KOPT-K1 (cell line): ENCODE measurements around the gene ADSS2.

Experiments used
- H3K27ac ChIP-seq: fragments of 200-600 bp; sonication (generic); 2 replicates; pipeline ENCODE4 v1.5.1; 2016; ENCODE audit warnings: antibody characterized with exemption, mild to moderate bottlenecking, low read depth, low read length; ENCODE audit not compliant: poor library complexity, severe bottlenecking
- H3K36me3 ChIP-seq: fragments of 200-600 bp; sonication (generic); 2 replicates; pipeline ENCODE4 v1.5.1; 2017; ENCODE audit warnings: antibody characterized with exemption, mild to moderate bottlenecking, low read length, moderate library complexity; ENCODE audit not compliant: insufficient read depth
- H3K9me3 ChIP-seq: fragments of 200-600 bp; sonication (generic); 2 replicates; pipeline ENCODE4 v1.5.1; 2017; ENCODE audit warnings: antibody characterized with exemption, low read length, mild to moderate bottlenecking; ENCODE audit not compliant: insufficient read depth, poor library complexity, severe bottlenecking

The ADSS2 gene

DNA sequence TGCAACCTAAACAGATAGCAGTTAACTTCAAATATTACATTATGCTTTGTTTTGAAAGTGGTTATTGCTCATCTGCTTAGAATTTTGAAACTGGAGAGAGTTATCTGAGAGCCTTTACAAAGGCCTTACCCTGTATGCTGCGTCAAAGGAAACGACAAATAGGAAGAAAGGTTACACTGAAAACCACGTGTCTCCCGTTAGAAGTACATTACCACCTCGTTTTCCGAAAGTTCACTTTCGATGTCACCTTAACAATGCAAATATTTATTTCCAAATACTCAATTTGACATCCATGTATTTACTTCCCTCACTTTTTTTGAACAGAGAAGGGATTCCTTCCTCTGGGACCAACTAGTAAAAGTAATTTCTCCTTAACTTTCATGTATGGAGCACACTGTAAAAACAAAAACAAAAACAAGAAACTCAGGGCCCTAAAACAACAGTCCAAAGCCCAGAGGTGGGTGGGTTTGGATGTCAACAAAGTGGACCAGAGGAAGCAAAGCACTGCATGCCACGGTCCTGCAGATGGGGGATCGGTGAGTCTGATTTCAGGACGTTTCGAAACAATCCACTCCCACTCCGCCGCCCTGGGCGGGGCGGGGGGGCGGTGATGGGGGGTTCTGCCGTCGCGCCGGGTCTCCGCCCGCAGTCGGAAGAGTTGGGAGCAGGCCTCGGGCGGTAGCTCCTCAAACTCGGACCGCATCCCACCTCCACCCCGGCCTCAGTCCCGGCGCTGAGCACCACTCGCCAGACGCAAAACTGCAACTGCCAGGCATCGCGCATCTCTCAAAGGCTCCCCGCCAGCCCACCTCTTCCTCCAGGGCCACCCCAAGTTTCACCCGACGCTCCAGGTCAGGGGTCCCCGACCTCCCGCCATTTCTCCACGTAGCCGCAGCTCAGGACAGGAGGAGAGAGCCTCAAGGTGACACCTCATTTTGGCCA lies 841 bp downstream of the ADSS2 start:
- Histone ChIP-seq H3K27ac (peak overlapping the region; percentile 96), H3K36me3 (peaks cover 42% of the 10 kb centered on the region), H3K9me3 (no peaks in the 10 kb centered on the region)

GRCh38 chr1:244449936-244450508 lies 1.7 kb downstream of the ADSS2 start:
- Histone ChIP-seq H3K27ac (peak overlapping the region; percentile 96), H3K9me3 (no peaks in the 10 kb centered on the region), H3K36me3 (peaks cover 49% of the 10 kb centered on the region)

GRCh38 chr1:244448279-244449036 lies 3.3 kb downstream of the ADSS2 start:
- H3K9me3 ChIP-seq = no peaks in the 10 kb centered on the region
- no peak overlapping the region for H3K27ac ChIP-seq
- H3K36me3 ChIP-seq = peaks cover 63% of the 10 kb centered on the region

DNA sequence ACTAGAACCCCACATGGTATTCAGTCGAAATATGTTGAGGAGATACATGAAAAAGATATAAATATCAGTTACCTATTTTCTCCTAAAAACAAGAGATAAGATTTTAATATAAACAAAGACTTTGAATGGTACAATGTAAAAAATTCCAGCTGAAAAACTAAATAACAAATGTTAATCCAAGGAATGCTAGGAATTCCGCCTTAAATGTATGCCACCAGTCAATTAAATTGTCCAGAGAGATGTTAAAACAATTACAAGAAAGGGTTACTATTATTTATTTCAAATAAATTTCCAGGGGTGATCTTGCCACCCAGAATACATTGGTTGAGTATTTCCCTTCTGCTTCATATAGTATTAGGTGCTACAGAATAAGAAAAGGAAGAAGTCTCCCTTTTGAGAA lies 4.2 kb downstream of the ADSS2 start:
- no peak overlapping the region for H3K27ac ChIP-seq
- H3K9me3 ChIP-seq = no peaks in the 10 kb centered on the region
- peaks cover 72% of the 10 kb centered on the region for H3K36me3 ChIP-seq

DNA sequence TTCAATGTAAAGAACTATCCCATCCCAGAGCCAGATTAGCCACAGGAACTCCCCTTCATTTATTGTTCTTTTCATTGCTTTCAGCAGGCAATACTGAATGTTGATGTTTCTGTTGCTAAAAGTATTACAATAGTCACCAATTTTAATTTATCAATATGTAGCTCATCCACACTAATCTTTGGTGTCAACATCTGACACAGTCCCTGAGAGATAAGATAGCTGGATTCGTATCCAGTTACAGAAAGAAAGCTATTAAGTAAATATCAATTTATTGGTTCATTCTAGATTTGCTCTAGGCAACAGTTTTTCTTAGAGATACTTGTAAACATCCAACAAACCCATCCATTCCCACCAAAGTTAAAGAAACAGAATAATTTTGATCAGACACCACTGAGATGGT lies 4.7 kb downstream of the ADSS2 start:
- H3K36me3 ChIP-seq = peaks cover 77% of the 10 kb centered on the region
- no peaks in the 10 kb centered on the region for H3K9me3 ChIP-seq
- H3K27ac ChIP-seq = no peak overlapping the region

DNA sequence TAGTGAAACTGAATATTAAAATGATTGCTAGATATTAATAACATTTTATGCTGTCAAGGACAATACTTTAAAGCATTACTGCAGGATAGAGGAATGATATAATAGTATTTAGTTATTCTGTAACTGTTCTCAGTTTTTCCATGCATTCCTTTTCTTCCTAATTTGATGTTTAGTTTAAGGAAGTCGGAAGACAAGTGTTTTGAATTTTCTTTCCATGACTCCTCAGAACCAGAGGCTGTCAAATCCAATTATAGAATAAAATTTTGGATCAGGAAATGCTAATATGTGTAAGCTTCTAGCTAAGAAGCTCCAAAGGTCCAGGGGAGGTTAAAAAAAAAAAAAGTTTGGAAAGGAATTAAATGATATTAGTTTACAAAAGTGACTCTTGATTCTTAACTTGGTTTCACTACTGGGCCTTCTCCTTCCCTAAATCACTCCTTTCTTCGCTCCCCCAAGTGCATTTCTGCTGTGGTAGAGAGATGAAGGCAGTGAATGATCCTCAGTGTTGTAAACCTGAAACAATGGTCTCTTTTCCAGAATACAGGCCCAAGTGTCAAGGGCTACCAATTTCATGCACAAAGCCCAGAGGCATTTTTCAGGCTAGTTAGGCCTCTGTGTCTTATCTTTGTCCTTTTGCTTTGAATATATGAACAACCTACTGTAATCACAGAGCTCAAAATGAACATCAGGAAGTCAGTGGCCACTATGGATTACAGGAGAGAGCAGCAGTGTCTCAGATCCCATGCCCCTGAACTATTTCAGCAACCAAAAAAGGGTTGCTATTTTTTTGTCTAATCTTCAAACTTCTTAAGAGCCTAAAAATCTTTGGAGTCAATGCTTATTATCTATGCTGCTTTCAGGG lies 6.2 kb downstream of the ADSS2 start:
- no peak overlapping the region for H3K27ac ChIP-seq
- H3K9me3 ChIP-seq = no peaks in the 10 kb centered on the region
- peaks cover 84% of the 10 kb centered on the region for H3K36me3 ChIP-seq

GRCh38 chr1:244444854-244445253 lies 6.9 kb downstream of the ADSS2 start:
- no peak overlapping the region for H3K27ac ChIP-seq
- H3K9me3 ChIP-seq = no peaks in the 10 kb centered on the region
- H3K36me3 ChIP-seq = peaks cover 84% of the 10 kb centered on the region

DNA sequence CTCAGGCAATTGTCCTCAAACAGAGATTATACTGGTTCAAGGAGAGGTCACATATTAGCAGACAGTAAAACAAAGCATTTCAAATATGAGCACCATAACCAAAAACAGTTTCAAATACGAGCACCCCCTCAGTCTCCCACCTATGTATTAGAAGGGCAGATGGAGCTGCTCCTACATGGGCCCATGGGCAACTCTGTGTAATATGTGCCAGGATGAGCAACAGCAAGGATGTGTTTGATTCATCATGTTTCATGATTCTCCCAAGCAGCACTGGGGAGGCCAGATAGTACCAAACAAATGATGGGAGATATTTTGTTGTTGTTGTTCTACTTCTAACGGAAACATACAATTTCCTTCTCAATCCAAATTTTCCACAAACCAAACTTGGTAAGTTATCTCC lies 8.9 kb downstream of the ADSS2 start:
- H3K36me3 ChIP-seq = peaks cover 76% of the 10 kb centered on the region
- no peaks in the 10 kb centered on the region for H3K9me3 ChIP-seq
- H3K27ac ChIP-seq = no peak overlapping the region

DNA sequence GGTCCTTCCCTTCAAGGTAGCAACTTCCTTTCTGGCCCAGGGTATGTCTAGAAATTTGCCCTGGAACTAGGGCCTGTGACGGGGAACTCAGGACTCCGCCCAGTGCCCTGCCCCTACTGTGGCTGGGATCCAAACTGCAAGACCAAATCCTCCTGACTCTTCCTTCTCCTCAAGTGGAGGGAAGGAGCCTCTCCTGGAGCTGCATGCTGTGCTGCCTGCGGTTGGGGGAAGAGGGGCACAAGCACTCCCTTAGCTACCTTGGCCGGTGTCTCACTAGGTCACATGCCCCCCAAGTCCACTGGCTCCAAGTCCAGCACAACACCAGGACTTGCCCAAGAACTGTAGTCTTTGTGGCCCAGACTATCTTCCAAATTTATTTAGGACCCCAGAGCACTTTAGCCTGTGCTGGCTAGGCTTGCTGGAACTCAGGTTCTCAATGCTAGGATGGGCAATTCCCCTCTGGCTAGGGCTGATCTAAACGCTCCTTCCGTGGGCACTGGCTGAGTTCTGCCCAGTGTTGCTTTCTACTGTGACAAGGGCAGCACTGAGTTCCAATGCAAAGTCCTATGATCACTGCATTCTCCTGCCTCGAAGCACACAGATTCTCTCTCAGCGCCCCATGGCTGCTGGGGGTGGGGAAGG lies 12.2 kb downstream of the ADSS2 start:
- peaks cover 80% of the 10 kb centered on the region for H3K36me3 ChIP-seq
- no peak overlapping the region for H3K27ac ChIP-seq

GRCh38 chr1:244437086-244437468 lies 14.6 kb downstream of the ADSS2 start:
- no peaks in the 10 kb centered on the region for H3K9me3 ChIP-seq
- peaks cover 77% of the 10 kb centered on the region for H3K36me3 ChIP-seq
- H3K27ac ChIP-seq = no peak overlapping the region

More for the DNA sequence above, 12.2 kb downstream of the ADSS2 start:
- H3K9me3 ChIP-seq = no peaks in the 10 kb centered on the region

DNA sequence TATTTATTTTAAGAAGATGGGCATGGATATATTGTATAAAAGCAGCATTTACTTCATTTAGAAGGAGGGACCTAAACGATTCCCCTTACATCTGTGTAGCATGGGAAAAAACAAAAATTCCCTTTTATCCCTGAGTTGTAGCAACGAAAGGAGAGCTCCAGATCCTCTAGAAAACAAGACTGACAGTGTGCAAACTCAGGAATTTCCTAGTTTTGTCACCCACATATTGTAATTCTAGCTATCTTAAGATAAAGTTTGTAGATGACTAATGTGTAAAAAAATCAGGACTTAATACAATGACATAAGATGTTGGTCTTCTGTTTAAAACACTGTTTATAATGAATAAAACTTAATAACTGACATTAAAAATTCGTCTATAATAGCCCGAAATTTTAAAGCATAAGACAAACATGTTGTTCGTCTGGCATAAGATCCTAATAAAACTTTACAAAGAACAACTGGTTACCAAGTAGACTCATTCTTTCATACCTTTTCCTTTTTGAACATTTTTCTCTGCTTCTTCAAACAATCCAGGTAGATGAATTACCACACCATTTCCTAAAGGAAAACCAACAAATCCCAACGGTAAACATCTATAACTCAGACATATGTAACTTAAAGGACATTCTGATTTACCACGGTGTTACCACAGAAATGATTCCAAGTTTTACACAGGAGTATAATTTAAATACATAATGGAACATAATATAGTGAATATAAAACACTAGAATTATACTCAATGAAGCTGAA lies 15.2 kb downstream of the ADSS2 start:
- no peak overlapping the region for H3K27ac ChIP-seq

GRCh38 chr1:244435562-244436205 lies 16.0 kb downstream of the ADSS2 start:
- Histone ChIP-seq H3K9me3 (no peaks in the 10 kb centered on the region), H3K36me3 (peaks cover 82% of the 10 kb centered on the region), H3K27ac (no peak overlapping the region)

More for the DNA sequence above, 15.2 kb downstream of the ADSS2 start:
- Histone ChIP-seq H3K36me3 (peaks cover 77% of the 10 kb centered on the region), H3K9me3 (no peaks in the 10 kb centered on the region)

GRCh38 chr1:244431166-244431565 lies 20.5 kb downstream of the ADSS2 start:
- Histone ChIP-seq H3K36me3 (peaks cover 80% of the 10 kb centered on the region), H3K9me3 (no peaks in the 10 kb centered on the region), H3K27ac (no peak overlapping the region)
